Stimulated activated CD8-positive, alpha-beta memory T cell treated with anti-CD3 and anti-CD28 coated beads, Interleukin-7, amount 100 ng/mL, for 1 hour (primary cell): ENCODE results near the gene FRMD3.
"Not testable (repeated sequence)": the region's sequence is repeated elsewhere in the genome, so short reads cannot be mapped to it uniquely, and the experiment has no call there.

ENCODE experiments used
- DNase-seq, 2 donors: peaks; one replicate each; pipeline ENCODE4 v3.0.0-alpha.2; 2020; ENCODE audit warnings: low read depth in 2 of 2

Gene FRMD3

GRCh38 chr9:83392228-83392627 lies 146.0 kb downstream of the FRMD3 start:
- DNase-seq: no peak

- DNase-seq: no peak
These were observed 149.9 kb downstream of the FRMD3 start for GRCh38 chr9:83388346-83388745.

- no peak for DNase-seq
These were observed 150.6 kb downstream of the FRMD3 start for GRCh38 chr9:83387401-83388185.

- no peak for DNase-seq
These were observed 152.9 kb downstream of the FRMD3 start for GRCh38 chr9:83385317-83385716.

GRCh38 chr9:83384214-83384613 lies 154.0 kb downstream of the FRMD3 start:
- no peak for DNase-seq

- no peak for DNase-seq
These were observed 155.2 kb downstream of the FRMD3 start for GRCh38 chr9:83383034-83383433.

GRCh38 chr9:83382421-83382820 lies 155.8 kb downstream of the FRMD3 start:
- no peak for DNase-seq

- no peak for DNase-seq
These were observed 159.2 kb downstream of the FRMD3 start for GRCh38 chr9:83379045-83379444.

GRCh38 chr9:83372957-83373356 lies 165.2 kb downstream of the FRMD3 start:
- DNase-seq: no peak

- no peak for DNase-seq
These were observed 170.9 kb downstream of the FRMD3 start for GRCh38 chr9:83367326-83367725.

GRCh38 chr9:83362341-83362995 lies 175.7 kb downstream of the FRMD3 start:
- DNase-seq: no peak

- DNase-seq: no peak
These were observed 179.2 kb downstream of the FRMD3 start for GRCh38 chr9:83359039-83359438.

GRCh38 chr9:83358493-83358892 lies 179.7 kb downstream of the FRMD3 start:
- DNase-seq: not testable (repeated sequence)

- no peak for DNase-seq
These were observed 182.5 kb downstream of the FRMD3 start for GRCh38 chr9:83355729-83356151.

- DNase-seq: no peak
These were observed 183.2 kb downstream of the FRMD3 start for GRCh38 chr9:83355024-83355444.

- DNase-seq: no peak
These were observed 189.2 kb downstream of the FRMD3 start for GRCh38 chr9:83349031-83349430.

GRCh38 chr9:83346655-83347420 lies 191.4 kb downstream of the FRMD3 start:
- DNase-seq: no peak

- DNase-seq: no peak
These were observed 194.7 kb downstream of the FRMD3 start for GRCh38 chr9:83343366-83343999.

- DNase-seq: no peak
These were observed 195.5 kb downstream of the FRMD3 start for GRCh38 chr9:83342731-83343130.

- no peak for DNase-seq
These were observed 196.2 kb downstream of the FRMD3 start for GRCh38 chr9:83342006-83342405.

- DNase-seq: no peak
These were observed 197.8 kb downstream of the FRMD3 start for GRCh38 chr9:83340451-83340850.

- no peak for DNase-seq
These were observed 198.8 kb downstream of the FRMD3 start for GRCh38 chr9:83339435-83339834.
